Loucy (cell line): Measurements from ENCODE around the gene KCNH1.

Source experiments
- EZH2phosphoT487 ChIP-seq: fragments of 200-600 bp; IDR thresholded peaks from 2 replicates; pipeline ENCODE4 v1.6.1; 2018; ENCODE audit warnings: antibody characterized with exemption, mild to moderate bottlenecking, moderate library complexity, borderline replicate concordance
- TF ChIP-seq, protein P1 (sequence below): fragments of 200-600 bp; sonication (generic); conservative IDR thresholded peaks from 2 replicates; pipeline ENCODE4 v1.5.1; 2014; ENCODE audit warnings: mild to moderate bottlenecking, antibody characterized with exemption, low read length

DNA sequence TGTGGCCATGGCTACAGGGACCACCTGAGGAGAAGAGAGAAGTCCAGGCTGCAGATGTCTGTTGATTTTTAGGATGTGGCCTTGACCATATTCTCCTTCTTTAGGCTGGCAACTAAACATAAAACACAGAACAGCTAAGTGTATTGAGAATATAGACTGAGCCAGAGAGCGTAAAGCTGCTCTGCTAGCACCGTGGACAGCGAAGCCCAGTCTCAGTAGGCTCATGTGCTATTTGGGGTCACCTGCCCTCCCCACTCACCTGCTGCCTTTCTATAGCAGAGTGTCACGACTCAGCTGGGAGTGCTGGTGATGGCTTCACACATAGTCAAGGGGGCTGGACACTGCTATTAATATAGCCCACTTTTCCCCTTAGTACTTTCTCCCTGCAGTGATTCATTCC lies 278.5 kb downstream of the KCNH1 start:
- TF ChIP-seq, protein P1, sequence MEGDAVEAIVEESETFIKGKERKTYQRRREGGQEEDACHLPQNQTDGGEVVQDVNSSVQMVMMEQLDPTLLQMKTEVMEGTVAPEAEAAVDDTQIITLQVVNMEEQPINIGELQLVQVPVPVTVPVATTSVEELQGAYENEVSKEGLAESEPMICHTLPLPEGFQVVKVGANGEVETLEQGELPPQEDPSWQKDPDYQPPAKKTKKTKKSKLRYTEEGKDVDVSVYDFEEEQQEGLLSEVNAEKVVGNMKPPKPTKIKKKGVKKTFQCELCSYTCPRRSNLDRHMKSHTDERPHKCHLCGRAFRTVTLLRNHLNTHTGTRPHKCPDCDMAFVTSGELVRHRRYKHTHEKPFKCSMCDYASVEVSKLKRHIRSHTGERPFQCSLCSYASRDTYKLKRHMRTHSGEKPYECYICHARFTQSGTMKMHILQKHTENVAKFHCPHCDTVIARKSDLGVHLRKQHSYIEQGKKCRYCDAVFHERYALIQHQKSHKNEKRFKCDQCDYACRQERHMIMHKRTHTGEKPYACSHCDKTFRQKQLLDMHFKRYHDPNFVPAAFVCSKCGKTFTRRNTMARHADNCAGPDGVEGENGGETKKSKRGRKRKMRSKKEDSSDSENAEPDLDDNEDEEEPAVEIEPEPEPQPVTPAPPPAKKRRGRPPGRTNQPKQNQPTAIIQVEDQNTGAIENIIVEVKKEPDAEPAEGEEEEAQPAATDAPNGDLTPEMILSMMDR: no peak
- TF ChIP-seq EZH2phosphoT487: no peak
